HCT116 (cell line): ENCODE measurements around the gene STMP1.

ENCODE experiments used
- CTCF ChIP-seq, 3 experiments: fragments of 200-600 bp in 1 of 3; sonication (generic) in 1 of 3; IDR thresholded peaks in 2 of 3; conservative IDR thresholded peaks in 1 of 3; 2 replicates each; pipeline ENCODE4 v1.5.1; 2012 to 2017; ENCODE audit warnings: low read depth in 2 of 3, low read length in 2 of 3, antibody characterized with exemption in 1 of 3, borderline replicate concordance in 1 of 3, control low read depth in 1 of 3, mild to moderate bottlenecking in 1 of 3, mixed read lengths in 1 of 3, mixed run types in 1 of 3, moderate library complexity in 1 of 3; ENCODE audit not compliant: insufficient read depth in 1 of 3
- SP1 ChIP-seq: IDR thresholded peaks from 2 replicates; pipeline ENCODE4 v1.6.1; 2012; ENCODE audit warnings: low read depth

- TF ChIP-seq CTCF (IDR thresholded peaks at IDR 0.05 in 2 of 3, conservative IDR thresholded peaks at IDR 0.05 in 1 of 3; ENCODE audit: borderline replicate concordance in 1 of 3, insufficient read depth in 1 of 3, low read depth in 2 of 3, low read length in 2 of 3) (no peak), SP1 (no peak)
Measured at GRCh38 chr7:135670179-135670578, 7.9 kb downstream of the STMP1 start.
